ENCODE data around the gene CCDC87. TPM values are rescaled to one million over a fixed set of nuclear protein-coding genes. Genes with fewer than 3 reads are reported as not detected.

Gene CCDC87
- total RNA-seq, 1 experiment from 2014 or later: 1.1 TPM

DNA sequence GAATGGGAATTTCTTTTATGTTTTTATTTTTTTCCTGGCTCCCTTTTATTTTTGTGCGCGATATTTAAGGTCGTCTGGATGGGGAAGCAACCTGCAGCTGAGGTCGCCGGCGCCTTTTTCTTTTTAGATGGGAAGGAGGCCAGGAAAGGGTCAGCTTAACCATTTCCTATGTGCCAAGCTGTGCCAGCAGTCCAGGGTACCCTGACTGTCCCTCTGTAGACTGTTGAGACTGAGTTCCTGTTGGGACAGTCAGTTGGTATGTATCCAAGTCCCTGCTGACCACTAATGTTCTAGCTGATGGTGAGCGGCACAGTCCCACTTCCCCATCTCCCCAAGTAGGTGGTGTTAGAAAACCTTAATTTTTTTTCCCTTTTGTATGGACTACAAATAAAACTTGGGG is 34.1 kb upstream of the CCDC87 start:
- Histone ChIP-seq H2BK120ac (ENCODE audit: low read depth, low read length, poor library complexity, severe bottlenecking) (no peak overlapping the region), H3K4me2 (ENCODE audit: insufficient read depth, insufficient read length, low read length) (no peak overlapping the region), H4K20me1 (ENCODE audit: control insufficient read depth, insufficient read depth, insufficient read length) (peaks cover 4% of the 10 kb centered on the region), H3K9me3 (ENCODE audit: control insufficient read depth, low read depth, low read length) (no peaks in the 10 kb centered on the region), H3K27ac (ENCODE audit: insufficient read length, low read depth, low read length) (no peak overlapping the region), H3K23me2 (ENCODE audit: insufficient read length, low read depth, low read length, poor library complexity, severe bottlenecking) (no peaks in the 10 kb centered on the region), H3K4me1 (ENCODE audit: insufficient read depth, low read length) (no peaks in the 10 kb centered on the region), H2BK5ac (ENCODE audit: insufficient read length, low read length) (no peak overlapping the region), H3K4ac (ENCODE audit: low read depth, low read length) (no peak overlapping the region), H4K8ac (replicated peaks; ENCODE audit: insufficient read length, low read depth, low read length) (no peak overlapping the region), H3K18ac (ENCODE audit: insufficient read length, low read depth, low read length) (no peak overlapping the region), H3T11ph (ENCODE audit: low read length) (no peak overlapping the region), H3K23ac (ENCODE audit: insufficient read length, low read depth, low read length) (no peak overlapping the region), H3K56ac (ENCODE audit: insufficient read length, low read depth, low read length) (no peak overlapping the region), H3K14ac (ENCODE audit: insufficient read depth, low read length) (no peak overlapping the region), H2BK20ac (ENCODE audit: low read depth, low read length, poor library complexity, severe bottlenecking) (no peak overlapping the region), H3K79me2 (ENCODE audit: insufficient read depth, low read length) (peaks cover 60% of the 10 kb centered on the region; the same call in 1 of the 2 replicates), H2AFZ (ENCODE audit: low read length) (no peak overlapping the region), H3K79me1 (ENCODE audit: insufficient read depth, low read depth, low read length, poor library complexity, severe bottlenecking) (peaks cover 12% of the 10 kb centered on the region), H3K27me3 (ENCODE audit: insufficient read depth, low read length) (no peaks in the 10 kb centered on the region), H4K91ac (ENCODE audit: insufficient read length, low read depth, low read length) (no peak overlapping the region), H2AK5ac (ENCODE audit: insufficient read length, low read length) (no peak overlapping the region), H3K9ac (ENCODE audit: extremely low read depth, insufficient read length, low read length) (no peak overlapping the region), H2BK12ac (ENCODE audit: insufficient read length, low read depth, low read length) (no peak overlapping the region), H4K5ac (ENCODE audit: insufficient read length, low read depth, low read length) (no peak overlapping the region), H2BK15ac (ENCODE audit: low read depth, low read length) (no peak overlapping the region)
- Mint-ChIP-seq H3K36me3 (ENCODE audit: insufficient read depth in 1 of 3, low read depth in 3 of 3) (peaks cover 63 to 87% (median 87%) of the 10 kb centered on the region in 3 experiments), H3K9me3 (no peaks in the 10 kb centered on the region; a peak in 1 of 5 replicates), H3K27ac (no peak overlapping the region; a peak in 1 of 7 replicates), H3K4me1 (peaks cover under 1 to 4% of the 10 kb centered on the region in 2 experiments; a peak in 2 of 4 replicates), H3K4me3 (no peak overlapping the region), H3K27me3 (ENCODE audit: low read depth) (no peaks in the 10 kb centered on the region)
- DNase-seq: no peak
- no CpG with 5 or more reads among the region's 7 CpGs for WGBS (ENCODE audit: extremely low coverage, insufficient read length, low lambda C conversion rate)
- TF ChIP-seq CTCF (conservative IDR thresholded peaks at IDR 0.05): no peak

Data from H9 (cell line).